ENCODE measurements around the gene ANKRD18A. TPM values are rescaled to one million over a fixed set of nuclear protein-coding genes. Genes with fewer than 3 reads are reported as not detected.

ANKRD18A gene
- polyA plus RNA-seq, 1 donor from 2014 or later = 0.45 TPM

- Histone ChIP-seq H4K20me1 (ENCODE audit: insufficient read depth) (no peaks in the 10 kb centered on the region), H3K9ac (ENCODE audit: low read length) (no peak overlapping the region), H3K9me3 (ENCODE audit: low read length) (no peaks in the 10 kb centered on the region), H3K4me3 (ENCODE audit: low read length) (no peak overlapping the region), H3K27me3 (ENCODE audit: insufficient read depth, low read depth, low read length) (no peaks in the 10 kb centered on the region), H3K79me2 (replicated peaks; ENCODE audit: insufficient read depth, low read length) (no peaks in the 10 kb centered on the region), H3K4me2 (ENCODE audit: low read length) (no peak overlapping the region), H3K36me3 (ENCODE audit: insufficient read depth, low read length) (no peaks in the 10 kb centered on the region), H2AFZ (ENCODE audit: low read depth, low read length) (no peak overlapping the region), H3K9me2 (ENCODE audit: insufficient read depth, low read length) (no peaks in the 10 kb centered on the region), H3K27ac (ENCODE audit: low read length) (no peak overlapping the region), H3F3A (ENCODE audit: insufficient read depth, low read length, poor library complexity, severe bottlenecking) (no peaks in the 10 kb centered on the region)
- TF ChIP-seq TAF1 (IDR thresholded peaks at IDR 0.05; ENCODE audit: low read depth) (no peak), SMC3 (conservative IDR thresholded peaks at IDR 0.05; ENCODE audit: poor library complexity) (peak; percentile 78), EZH2 (IDR thresholded peaks at IDR 0.05; ENCODE audit: borderline replicate concordance, insufficient read depth, low read length, poor library complexity, severe bottlenecking) (no peak), CTCF (IDR thresholded peaks at IDR 0.05; ENCODE audit: poor library complexity, severe bottlenecking) (peak; percentile 78), MXI1 (conservative IDR thresholded peaks at IDR 0.05; ENCODE audit: poor library complexity, severe bottlenecking) (no peak), REST (IDR thresholded peaks at IDR 0.05; ENCODE audit: borderline replicate concordance) (no peak), POLR2AphosphoS5 (IDR thresholded peaks at IDR 0.05) (no peak), EP300 (conservative IDR thresholded peaks at IDR 0.05; ENCODE audit: poor library complexity, severe bottlenecking) (no peak), RAD21 (conservative IDR thresholded peaks at IDR 0.05) (peak; percentile 85)
These were observed 21.8 kb upstream of the ANKRD18A start for GRCh38 chr9:38641985-38642864.

GRCh38 chr9:38641142-38641541 is 20.7 kb upstream of the ANKRD18A start:
- Histone ChIP-seq H3K27ac (ENCODE audit: low read length) (no peak overlapping the region), H3K36me3 (ENCODE audit: insufficient read depth, low read length) (no peaks in the 10 kb centered on the region), H3K9ac (ENCODE audit: low read length) (no peak overlapping the region), H3K27me3 (ENCODE audit: insufficient read depth, low read depth, low read length) (no peaks in the 10 kb centered on the region), H3K79me2 (replicated peaks; ENCODE audit: insufficient read depth, low read length) (no peaks in the 10 kb centered on the region), H3K9me2 (ENCODE audit: insufficient read depth, low read length) (no peaks in the 10 kb centered on the region), H3F3A (ENCODE audit: insufficient read depth, low read length, poor library complexity, severe bottlenecking) (no peaks in the 10 kb centered on the region), H3K9me3 (ENCODE audit: low read length) (no peaks in the 10 kb centered on the region), H3K4me3 (ENCODE audit: low read length) (no peak overlapping the region), H2AFZ (ENCODE audit: low read depth, low read length) (no peak overlapping the region), H4K20me1 (ENCODE audit: insufficient read depth) (no peaks in the 10 kb centered on the region), H3K4me2 (ENCODE audit: low read length) (no peak overlapping the region)
- no peak for TF ChIP-seq CTCF (IDR thresholded peaks at IDR 0.05; ENCODE audit: poor library complexity, severe bottlenecking)
- no peak for TF ChIP-seq RAD21 (conservative IDR thresholded peaks at IDR 0.05)
- no peak for TF ChIP-seq POLR2AphosphoS5 (IDR thresholded peaks at IDR 0.05)
- TF ChIP-seq TAF1 (IDR thresholded peaks at IDR 0.05; ENCODE audit: low read depth) = no peak
- TF ChIP-seq EZH2 (IDR thresholded peaks at IDR 0.05; ENCODE audit: borderline replicate concordance, insufficient read depth, low read length, poor library complexity, severe bottlenecking) = no peak
- TF ChIP-seq EP300 (conservative IDR thresholded peaks at IDR 0.05; ENCODE audit: poor library complexity, severe bottlenecking) = no peak
- no peak for TF ChIP-seq MXI1 (conservative IDR thresholded peaks at IDR 0.05; ENCODE audit: poor library complexity, severe bottlenecking)
- no peak for TF ChIP-seq REST (IDR thresholded peaks at IDR 0.05; ENCODE audit: borderline replicate concordance)
- no peak for TF ChIP-seq SMC3 (conservative IDR thresholded peaks at IDR 0.05; ENCODE audit: poor library complexity)

All from neural cell (in vitro differentiated cells).